GM19395 (cell line): ENCODE measurements around the gene CUX1.
"Not testable (repeated sequence)": the region's sequence is repeated elsewhere in the genome, so short reads cannot be mapped to it uniquely, and the experiment has no call there.

ENCODE experiments used
- ATAC-seq: cut with Tn5 transposase; IDR thresholded peaks from one replicate; pipeline ENCODE4 v1.9.1; 2021; ENCODE audit warnings: mild to moderate bottlenecking, moderate library complexity; ENCODE audit not compliant: unreplicated experiment

CUX1 gene

GRCh38 chr7:102291916-102292267, 474.5 kb downstream of the CUX1 start:
- ATAC-seq = no peak

- no peak for ATAC-seq
These were observed 475.7 kb downstream of the CUX1 start for GRCh38 chr7:102292813-102293798.

- no peak for ATAC-seq
These were observed 477.2 kb downstream of the CUX1 start for GRCh38 chr7:102294589-102294988.

GRCh38 chr7:102295346-102296178, 478.1 kb downstream of the CUX1 start:
- ATAC-seq = no peak

- ATAC-seq = no peak
These were observed 478.7 kb downstream of the CUX1 start for GRCh38 chr7:102296179-102296438.

GRCh38 chr7:102296514-102296913, 479.1 kb downstream of the CUX1 start:
- no peak for ATAC-seq

- no peak for ATAC-seq
These were observed 480.2 kb downstream of the CUX1 start for GRCh38 chr7:102297487-102298218.

GRCh38 chr7:102300643-102301221, 483.3 kb downstream of the CUX1 start:
- ATAC-seq = no peak

GRCh38 chr7:102301367-102301766, 483.9 kb downstream of the CUX1 start:
- not testable (repeated sequence) for ATAC-seq

- ATAC-seq = no peak
These were observed 484.6 kb downstream of the CUX1 start for GRCh38 chr7:102302025-102302424.

GRCh38 chr7:102303669-102304422, 486.4 kb downstream of the CUX1 start:
- no peak for ATAC-seq

GRCh38 chr7:102304668-102305067, 487.2 kb downstream of the CUX1 start:
- no peak for ATAC-seq

- peak; percentile 58 for ATAC-seq
These were observed 488.2 kb downstream of the CUX1 start for GRCh38 chr7:102305414-102306268.

- peak; percentile 83 for ATAC-seq
These were observed 489.7 kb downstream of the CUX1 start for GRCh38 chr7:102306916-102307677.

- no peak for ATAC-seq
These were observed 493.0 kb downstream of the CUX1 start for GRCh38 chr7:102310414-102310815.

- no peak for ATAC-seq
These were observed 494.9 kb downstream of the CUX1 start for GRCh38 chr7:102312317-102312716.

GRCh38 chr7:102313997-102314780, 496.8 kb downstream of the CUX1 start:
- no peak for ATAC-seq
